Heart right ventricle (tissue), 16 donors: ENCODE results near the gene AEN. TPM values are rescaled to one million over a fixed set of nuclear protein-coding genes. Genes with fewer than 3 reads are reported as not detected.

Source experiments
- ATAC-seq, 8 donors: fragments of 200-7000 bp; cut with Tn5 transposase; one replicate each; pipeline ENCODE4 v1.9.1; 2020; ENCODE audit warnings: mild to moderate bottlenecking in 8 of 8, moderate library complexity in 8 of 8, moderate number of reproducible peaks in 1 of 8
- DNase-seq, 2 donors: peaks; one replicate each; pipeline ENCODE4 v3.0.0-alpha.2; 2020
- H3K27ac ChIP-seq, 10 donors: fragments of 200-600 bp; sonication (generic) in 2 of 10; one replicate each; pipeline versions ENCODE4 v1.5.0 to v1.8.0; 2020 to 2022; ENCODE audit warnings: mild to moderate bottlenecking in 3 of 10
- H3K27me3 ChIP-seq, 7 donors: fragments of 200-600 bp; one replicate each; pipeline ENCODE4 v1.8.0; 2021 to 2022; ENCODE audit warnings: mild to moderate bottlenecking in 2 of 7
- H3K36me3 ChIP-seq, 9 donors: fragments of 200-600 bp; sonication (generic) in 1 of 9; one replicate each; pipeline versions ENCODE4 v1.5.0 to v1.8.0; 2020 to 2022; ENCODE audit warnings: mild to moderate bottlenecking in 2 of 9
- H3K4me1 ChIP-seq, 9 donors: fragments of 200-600 bp; sonication (generic) in 1 of 9; one replicate each; pipeline versions ENCODE4 v1.5.0 to v1.8.0; 2020 to 2022; ENCODE audit warnings: mild to moderate bottlenecking in 4 of 9
- H3K4me3 ChIP-seq, 10 donors: fragments of 200-600 bp; sonication (generic) in 2 of 10; one replicate each; pipeline versions ENCODE4 v1.5.0 to v1.8.0; 2020 to 2022; ENCODE audit warnings: mild to moderate bottlenecking in 7 of 10, moderate library complexity in 2 of 10
- H3K9me3 ChIP-seq, 11 donors: fragments of 200-600 bp in 10 of 11; sonication (generic) in 2 of 11; one replicate each; pipeline versions ENCODE4 v1.5.0 to v1.8.0; 2013 to 2022; ENCODE audit warnings: mild to moderate bottlenecking in 2 of 11, control low read depth in 1 of 11, moderate library complexity in 1 of 11
- WGBS, 2 donors: extraction: QIAGEN DNeasy Blood & Tissue Kit; methylation state at CpG; one replicate each; pipeline ENCODE4 v1.1.7; 2013; ENCODE audit warnings: inconsistent platforms in 1 of 2; 5-methylcytosine and 5-hydroxymethylcytosine counted together
- intact Hi-C, 10 donors: fragments of 100-400 bp; cut with DNase I; formaldehyde crosslinking; loops; one replicate each; pipeline versions ENCODE4 v1.11.1 to v1.14.2; 2022
- polyA plus RNA-seq, 2 donors: library from polyadenylated mRNA; stranded (reverse); fragments of 200-250 nt; gene quantifications; one replicate each; pipeline ENCODE4 v1.2.3, GENCODE V29; 2013
- total RNA-seq, 10 donors: library from RNA; stranded (reverse); fragmentation: NEBNext Ultra II Directional in 3 of 10; extraction: Animal tissue kit (Norgen Biotek cat#: 25700) in 3 of 10; gene quantifications; one replicate each; pipeline versions ENCODE4 v1.2.1 to v1.2.4, GENCODE V29; 2021 to 2023
- TF ChIP-seq, protein P1 (sequence below), 9 donors: fragments of 200-600 bp; sonication (generic) in 2 of 9; IDR thresholded peaks; one replicate each; pipeline versions ENCODE4 v1.5.0 to v1.8.0; 2021 to 2022; ENCODE audit warnings: antibody characterized with exemption in 9 of 9, mild to moderate bottlenecking in 5 of 9, moderate library complexity in 1 of 9
- donor health status: Arrhythmogenic right ventricular cardiomyopathy.
- donor health status: ischemic (EF 13 %, LVEDD 7.1; RV severe dilation, severe dysfunction).
- donor health status: healthy with polysubstance abuse.
- donor health status: DM: no; HTN: yes; CAD: no.
- donor health status: DM: no; HTN: no; CAD: no.
- donor health status: ischemic (EF 25% LVEDD 6.9; RV normal size, moderate dysfunction).
- donor health status: ischemic (EF 25% LVEDD 5.7; RV mildly dilated, moderate dysfunction).
- donor health status: healthy.
- donor health status: DM: yes; HTN: yes; CAD: no.
- donor health status: Ischemic cardiomyopathy.
- donor health status: ischemic (EF 35%, LVEDD 5.7; RV mildly dilated, moderate dysfunction).
- donor health status: nonischemic (EF 11% LVEDD 7.7; RV severe dilation, severe dysfunction).
- donor health status: DM: yes; HTN: yes; CAD: no.
- donor health status: PGD.
- donor health status: ischemic (EF 29% LVEDD 5.4; RV normal size, mild dysfunction).
- donor health status: nonischemic (EF 23%, LVEDD 6.1; RV moderate dilation, normal function).

The AEN gene
- total and polyA plus RNA-seq, 12 donors = 3.4 to 13.2 (median 5.6) TPM

DNA sequence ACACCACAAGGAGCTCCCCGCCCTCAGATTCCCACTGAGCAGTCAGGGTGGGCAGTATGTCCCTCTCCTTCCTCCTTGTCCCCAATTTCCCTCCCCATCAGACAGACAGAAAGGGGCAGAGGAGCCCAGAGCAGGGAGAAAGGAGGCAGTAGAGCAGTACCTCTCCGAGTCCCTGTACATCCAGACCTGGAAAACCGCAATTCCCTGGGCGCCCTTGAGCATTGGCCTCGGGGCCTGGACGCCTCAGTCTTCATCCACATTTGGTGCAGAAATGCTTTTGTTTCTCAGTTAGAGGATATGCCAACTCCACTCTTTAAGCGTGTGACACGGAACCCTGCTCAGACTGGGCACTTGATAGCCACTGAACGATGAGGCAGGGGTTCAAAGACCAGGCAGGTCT is 23.6 kb downstream of the AEN start:
- Histone ChIP-seq H3K4me1 (peaks cover 0 to 54% (median 27%) of the 10 kb centered on the region in 9 donors), H3K4me3 (no peak overlapping the region), H3K27ac (no peak overlapping the region), H3K36me3 (peaks cover 0 to 26% (median 0%) of the 10 kb centered on the region in 9 donors), H3K27me3 (no peaks in the 10 kb centered on the region), H3K9me3 (no peaks in the 10 kb centered on the region)
- TF ChIP-seq, protein P1, sequence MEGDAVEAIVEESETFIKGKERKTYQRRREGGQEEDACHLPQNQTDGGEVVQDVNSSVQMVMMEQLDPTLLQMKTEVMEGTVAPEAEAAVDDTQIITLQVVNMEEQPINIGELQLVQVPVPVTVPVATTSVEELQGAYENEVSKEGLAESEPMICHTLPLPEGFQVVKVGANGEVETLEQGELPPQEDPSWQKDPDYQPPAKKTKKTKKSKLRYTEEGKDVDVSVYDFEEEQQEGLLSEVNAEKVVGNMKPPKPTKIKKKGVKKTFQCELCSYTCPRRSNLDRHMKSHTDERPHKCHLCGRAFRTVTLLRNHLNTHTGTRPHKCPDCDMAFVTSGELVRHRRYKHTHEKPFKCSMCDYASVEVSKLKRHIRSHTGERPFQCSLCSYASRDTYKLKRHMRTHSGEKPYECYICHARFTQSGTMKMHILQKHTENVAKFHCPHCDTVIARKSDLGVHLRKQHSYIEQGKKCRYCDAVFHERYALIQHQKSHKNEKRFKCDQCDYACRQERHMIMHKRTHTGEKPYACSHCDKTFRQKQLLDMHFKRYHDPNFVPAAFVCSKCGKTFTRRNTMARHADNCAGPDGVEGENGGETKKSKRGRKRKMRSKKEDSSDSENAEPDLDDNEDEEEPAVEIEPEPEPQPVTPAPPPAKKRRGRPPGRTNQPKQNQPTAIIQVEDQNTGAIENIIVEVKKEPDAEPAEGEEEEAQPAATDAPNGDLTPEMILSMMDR (IDR thresholded peaks at IDR 0.05) = no peak
- WGBS, 2 donors = 89 to 91% methylated on average over 9 of the region's 9 CpGs
- intact Hi-C loops = no loop called here
- DNase-seq (no peak), ATAC-seq (no peak)

DNA sequence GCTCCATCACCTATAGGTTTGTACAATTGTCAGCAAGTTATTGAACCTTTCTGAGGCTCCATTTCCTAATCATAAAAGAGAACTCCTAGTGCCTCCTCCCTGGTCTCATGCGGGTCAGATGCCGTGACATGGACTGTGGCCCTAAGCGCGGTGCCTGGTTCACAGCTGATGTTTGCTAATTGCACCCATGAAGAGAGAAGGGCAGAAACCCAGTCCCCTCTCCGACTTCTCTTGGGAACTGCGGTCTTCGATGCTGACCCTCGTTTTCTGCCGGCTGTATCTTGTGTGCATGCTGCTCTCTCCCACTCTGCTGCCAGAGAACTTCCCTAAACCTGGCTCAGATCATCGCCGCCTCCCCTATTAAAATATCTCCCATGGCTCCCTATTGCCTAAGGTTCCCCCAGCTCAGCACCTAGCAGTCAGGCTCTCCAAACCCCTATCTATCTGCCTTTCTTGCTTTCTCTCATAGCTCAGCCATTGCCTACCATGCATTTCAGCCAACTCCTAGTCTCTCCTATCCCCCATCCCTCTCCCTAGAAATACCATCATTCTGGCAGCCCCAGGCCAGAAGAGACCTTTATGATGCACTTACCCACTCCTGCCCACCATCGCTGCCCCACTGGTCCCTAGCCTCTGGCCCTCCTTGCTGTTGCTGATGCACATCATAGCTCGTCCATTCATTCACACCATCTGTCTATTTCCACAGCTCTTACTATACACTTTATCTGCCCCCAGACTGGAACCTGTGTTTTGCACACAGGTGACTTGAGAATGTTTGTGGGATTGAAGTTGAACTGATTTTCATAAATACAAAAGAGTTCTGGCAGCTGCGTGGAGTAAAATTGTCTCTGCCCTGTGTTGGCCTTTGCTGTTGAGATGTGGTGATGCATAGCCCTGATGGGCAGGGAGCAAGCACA is 24.3 kb downstream of the AEN start:
- DNase-seq = no peak
- intact Hi-C loops = no loop called here
- WGBS, 2 donors = 93 to 95% methylated on average over 14 of the region's 14 CpGs

DNA sequence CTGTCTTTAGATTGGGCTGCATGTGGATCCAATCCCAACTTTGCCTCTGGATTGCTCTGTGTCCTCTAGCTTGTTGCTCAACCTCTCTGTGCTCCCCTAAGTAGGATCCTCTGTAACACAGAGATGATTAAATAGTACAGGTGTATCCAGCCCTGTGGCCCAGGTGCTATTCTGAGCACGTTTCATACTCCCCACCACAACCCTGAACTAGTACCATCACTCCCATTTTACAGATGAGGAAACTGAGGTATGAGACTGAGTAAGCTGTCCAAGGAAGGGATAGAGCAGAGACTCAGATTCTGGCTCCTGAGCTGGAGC is 24.9 kb downstream of the AEN start:
- Histone ChIP-seq H3K4me1 (peaks cover 0 to 54% (median 23%) of the 10 kb centered on the region in 9 donors), H3K27me3 (no peaks in the 10 kb centered on the region), H3K4me3 (no peak overlapping the region), H3K36me3 (peaks cover 0 to 26% (median 0%) of the 10 kb centered on the region in 9 donors), H3K9me3 (no peaks in the 10 kb centered on the region), H3K27ac (no peak overlapping the region)
- TF ChIP-seq, protein P1 (IDR thresholded peaks at IDR 0.05) = no peak
- ATAC-seq = no peak
- intact Hi-C loops = no loop called here
- no peak for DNase-seq
- WGBS, 2 donors = 87 to 91% methylated on average over 1 of the region's 1 CpG

More for the DNA sequence above, 24.3 kb downstream of the AEN start:
- no peak overlapping the region for H3K4me3 ChIP-seq
- no peak overlapping the region for H3K27ac ChIP-seq
- H3K4me1 ChIP-seq = peaks cover 0 to 54% (median 25%) of the 10 kb centered on the region in 9 donors
- H3K9me3 ChIP-seq = no peaks in the 10 kb centered on the region
- TF ChIP-seq, protein P1 (IDR thresholded peaks at IDR 0.05) = no peak
- peaks cover 0 to 26% (median 0%) of the 10 kb centered on the region in 9 donors for H3K36me3 ChIP-seq
- no peaks in the 10 kb centered on the region for H3K27me3 ChIP-seq
- ATAC-seq = no peak

DNA sequence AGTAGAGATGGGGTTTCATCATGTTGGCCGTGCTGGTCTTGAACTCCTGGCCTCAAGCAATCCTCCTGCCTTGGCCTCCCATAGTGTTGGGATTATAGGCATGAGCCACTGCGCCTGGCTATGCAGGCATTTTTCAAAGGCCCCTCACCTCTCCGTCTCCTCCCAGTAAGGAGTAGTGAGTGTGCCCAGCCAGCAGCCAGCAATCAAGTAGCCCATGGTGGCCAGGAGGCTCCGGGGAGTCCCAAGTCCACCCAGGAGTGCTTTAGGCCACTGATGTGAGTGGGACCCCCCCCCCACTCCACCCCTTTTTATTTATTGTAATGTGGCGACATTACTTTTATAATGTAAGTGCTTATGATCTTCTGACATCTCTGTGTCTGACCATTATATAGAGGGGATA is 25.8 kb downstream of the AEN start:
- H3K4me1 ChIP-seq = peaks cover 0 to 48% (median 23%) of the 10 kb centered on the region in 9 donors
- intact Hi-C loops = no loop called here
- peaks cover 0 to 26% (median 0%) of the 10 kb centered on the region in 9 donors for H3K36me3 ChIP-seq
- TF ChIP-seq, protein P1 (IDR thresholded peaks at IDR 0.05) = no peak
- H3K9me3 ChIP-seq = no peaks in the 10 kb centered on the region
- no peak overlapping the region for H3K4me3 ChIP-seq
- no peaks in the 10 kb centered on the region for H3K27me3 ChIP-seq
- no peak overlapping the region for H3K27ac ChIP-seq
- ATAC-seq (no peak), DNase-seq (no peak)
- WGBS, 2 donors = 88 to 97% methylated on average over 5 of the region's 5 CpGs
